ENCODE measurements around the gene GLRX5. TPM values are rescaled to one million over a fixed set of nuclear protein-coding genes. Genes with fewer than 3 reads are reported as not detected.
A peak's percentile ranks its signal among the peaks of the same experiment; 100 is the strongest.

The GLRX5 gene
- total RNA-seq, 2 experiments from 2014 or later: 11.3 to 11.9 TPM

DNA sequence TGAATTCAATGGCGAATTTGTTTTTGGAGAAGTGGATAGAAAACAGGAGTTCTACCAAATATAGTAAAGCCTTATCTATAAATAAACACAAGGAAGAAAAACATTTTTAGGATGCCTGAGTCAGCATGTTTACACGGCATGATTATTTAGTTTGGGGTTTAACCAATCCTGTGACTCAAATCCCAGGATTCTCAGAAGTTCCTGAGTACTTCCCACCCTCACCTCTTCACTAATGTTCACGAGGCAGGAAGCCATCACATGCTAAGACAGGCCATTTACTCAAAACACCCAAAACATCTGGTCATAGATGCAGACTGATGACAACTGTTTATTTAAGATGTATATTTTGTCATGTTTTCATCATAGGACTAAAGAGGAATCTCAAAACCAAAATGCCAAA lies 3.4 kb upstream of the GLRX5 start:
- peak overlapping the region; percentile 85 for H3K27ac Mint-ChIP-seq
- intact Hi-C loops (cut with DNase I, micrococcal nuclease): loop anchor here in 1 of 2 experiments (10.0 kb wide), 1 partner anchor 217 kb away; the partner anchor contains the start of gene CLMN

DNA sequence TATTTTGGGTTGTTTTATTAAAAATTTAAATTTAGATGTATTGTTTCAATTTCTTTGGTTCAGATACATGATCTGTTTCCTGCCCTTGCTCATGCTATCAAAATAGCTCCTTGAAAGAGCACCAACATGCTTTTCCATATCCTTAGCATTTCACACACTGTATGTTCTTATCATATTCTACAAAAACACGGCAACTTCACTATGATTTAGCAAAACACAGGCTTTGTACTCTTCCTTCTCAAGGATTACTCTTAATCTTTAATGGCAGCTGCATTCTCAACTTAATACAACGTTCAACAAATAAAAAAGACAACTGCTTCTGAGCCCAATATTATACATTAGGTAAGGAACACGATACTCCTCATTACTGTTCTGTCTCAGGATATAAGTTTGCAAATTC lies 2.9 kb upstream of the GLRX5 start:
- POLR2A ChIA-PET: interaction anchor here (1.4 to 1.7 kb wide), 2 partner anchors 9 to 90 kb away, joined by 3 to 6 read pairs; no protein-coding TSS in a partner anchor
- no peaks in the 10 kb centered on the region for H3K27me3 Mint-ChIP-seq

More for the DNA sequence above, 3.4 kb upstream of the GLRX5 start:
- POLR2A ChIA-PET: interaction anchor here (1.4 to 1.7 kb wide), 2 partner anchors 9 to 89 kb away, joined by 3 to 6 read pairs; no protein-coding TSS in a partner anchor
- Histone ChIP-seq H3K9me3 (ENCODE audit: control insufficient read depth in 1 of 2, insufficient read depth in 1 of 2, low read length in 2 of 2) (no peaks in the 10 kb centered on the region), H3K27me3 (ENCODE audit: control insufficient read depth in 1 of 2, insufficient read depth in 2 of 2, low read length in 2 of 2) (no peaks in the 10 kb centered on the region), H3K4me1 (ENCODE audit: insufficient read depth, low read length) (peaks cover 32% of the 10 kb centered on the region), H3K36me3 (ENCODE audit: insufficient read depth, low read length) (peaks cover 14% of the 10 kb centered on the region), H3K4me3 (ENCODE audit: low read length) (no peak overlapping the region), H3K27ac (ENCODE audit: low read depth in 1 of 2, low read length in 2 of 2) (no peak overlapping the region)
- H3K4me3 Mint-ChIP-seq: no peak overlapping the region
- no peak for DNase-seq
- H3K36me3 Mint-ChIP-seq (ENCODE audit: low read depth): peaks cover 16% of the 10 kb centered on the region
- no peaks in the 10 kb centered on the region for H3K9me3 Mint-ChIP-seq
- no peaks in the 10 kb centered on the region for H3K27me3 Mint-ChIP-seq
- peaks cover 57% of the 10 kb centered on the region for H3K4me1 Mint-ChIP-seq (ENCODE audit: low read depth)
- CTCF ChIA-PET: interaction anchor here (1.2 to 1.4 kb wide), 2 partner anchors 12 to 15 kb away, joined by 3 to 4 read pairs; partner anchors contain the start of gene SYNE3
- no peak for ATAC-seq (ENCODE audit: poor library complexity)
- TF ChIP-seq, protein P1, sequence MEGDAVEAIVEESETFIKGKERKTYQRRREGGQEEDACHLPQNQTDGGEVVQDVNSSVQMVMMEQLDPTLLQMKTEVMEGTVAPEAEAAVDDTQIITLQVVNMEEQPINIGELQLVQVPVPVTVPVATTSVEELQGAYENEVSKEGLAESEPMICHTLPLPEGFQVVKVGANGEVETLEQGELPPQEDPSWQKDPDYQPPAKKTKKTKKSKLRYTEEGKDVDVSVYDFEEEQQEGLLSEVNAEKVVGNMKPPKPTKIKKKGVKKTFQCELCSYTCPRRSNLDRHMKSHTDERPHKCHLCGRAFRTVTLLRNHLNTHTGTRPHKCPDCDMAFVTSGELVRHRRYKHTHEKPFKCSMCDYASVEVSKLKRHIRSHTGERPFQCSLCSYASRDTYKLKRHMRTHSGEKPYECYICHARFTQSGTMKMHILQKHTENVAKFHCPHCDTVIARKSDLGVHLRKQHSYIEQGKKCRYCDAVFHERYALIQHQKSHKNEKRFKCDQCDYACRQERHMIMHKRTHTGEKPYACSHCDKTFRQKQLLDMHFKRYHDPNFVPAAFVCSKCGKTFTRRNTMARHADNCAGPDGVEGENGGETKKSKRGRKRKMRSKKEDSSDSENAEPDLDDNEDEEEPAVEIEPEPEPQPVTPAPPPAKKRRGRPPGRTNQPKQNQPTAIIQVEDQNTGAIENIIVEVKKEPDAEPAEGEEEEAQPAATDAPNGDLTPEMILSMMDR (IDR thresholded peaks at IDR 0.05): no peak

DNA sequence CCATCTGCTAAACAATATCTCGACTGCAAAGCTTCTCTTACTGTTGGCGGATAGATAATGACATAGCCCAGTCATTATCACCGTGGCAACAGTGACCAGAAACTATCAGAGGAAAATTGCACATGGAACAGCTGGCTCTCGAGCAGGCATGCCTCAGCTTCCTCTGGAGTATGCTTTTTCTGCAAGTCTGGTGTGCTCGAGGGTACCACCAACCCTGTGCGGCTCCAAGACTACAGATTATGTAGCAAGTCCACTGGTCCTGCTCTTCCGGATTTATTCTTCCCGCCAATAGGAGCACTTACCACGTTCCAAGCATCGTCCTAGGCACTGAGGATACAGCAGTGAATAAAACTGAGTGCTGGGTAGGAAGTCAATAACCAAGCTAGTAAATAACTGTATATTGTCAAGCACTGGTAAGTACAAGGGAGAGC lies 1.4 kb upstream of the GLRX5 start:
- ATAC-seq (ENCODE audit: poor library complexity): no peak
- no peaks in the 10 kb centered on the region for H3K9me3 ChIP-seq (ENCODE audit: control insufficient read depth in 1 of 2, insufficient read depth in 1 of 2, low read length in 2 of 2)
- intact Hi-C loops (cut with DNase I, micrococcal nuclease): loop anchor here in 1 of 2 experiments (10.0 kb wide), 1 partner anchor 219 kb away; the partner anchor contains the start of gene CLMN
- H3K27me3 Mint-ChIP-seq: no peaks in the 10 kb centered on the region
- peak overlapping the region; percentile 78 to 85 for H3K27ac ChIP-seq (ENCODE audit: low read depth in 1 of 2, low read length in 2 of 2)
- CTCF ChIA-PET: interaction anchor here (1.4 to 3.0 kb wide), 2 partner anchors 17 to 91 kb away, joined by 10 to 17 read pairs; partner anchors contain the start of gene SYNE3
- DNase-seq: peak in 2 of 14 experiments; percentile 25 to 34
- POLR2A ChIA-PET: interaction anchor here (1.9 to 4.5 kb wide), 6 partner anchors 9 to 376 kb away, joined by 5 to 45 read pairs (median 16); partner anchors contain the start of genes DICER1 and SYNE3
- H3K4me3 Mint-ChIP-seq: peak overlapping the region; percentile 94
- H3K4me1 ChIP-seq (ENCODE audit: insufficient read depth, low read length): peaks cover 34% of the 10 kb centered on the region
- TF ChIP-seq, protein P1 (IDR thresholded peaks at IDR 0.05): no peak
- H3K27ac Mint-ChIP-seq: peak overlapping the region; percentile 85
- H3K9me3 Mint-ChIP-seq: no peaks in the 10 kb centered on the region
- peaks cover 14% of the 10 kb centered on the region for H3K36me3 ChIP-seq (ENCODE audit: insufficient read depth, low read length)
- H3K4me1 Mint-ChIP-seq (ENCODE audit: low read depth): peaks cover 64% of the 10 kb centered on the region
- H3K36me3 Mint-ChIP-seq (ENCODE audit: low read depth): peaks cover 16% of the 10 kb centered on the region
- H3K4me3 ChIP-seq (ENCODE audit: low read length): peak overlapping the region; percentile 73
- H3K27me3 ChIP-seq (ENCODE audit: control insufficient read depth in 1 of 2, insufficient read depth in 2 of 2, low read length in 2 of 2): no peaks in the 10 kb centered on the region

More for the DNA sequence above, 2.9 kb upstream of the GLRX5 start:
- Mint-ChIP-seq H3K27ac (peak overlapping the region; percentile 85), H3K4me1 (ENCODE audit: low read depth) (peaks cover 59% of the 10 kb centered on the region), H3K4me3 (peak overlapping the region; percentile 80), H3K9me3 (no peaks in the 10 kb centered on the region), H3K36me3 (ENCODE audit: low read depth) (peaks cover 16% of the 10 kb centered on the region)
- ATAC-seq (ENCODE audit: poor library complexity) (no peak), DNase-seq (no peak)
- Histone ChIP-seq H3K4me3 (ENCODE audit: low read length) (no peak overlapping the region), H3K4me1 (ENCODE audit: insufficient read depth, low read length) (peaks cover 34% of the 10 kb centered on the region), H3K36me3 (ENCODE audit: insufficient read depth, low read length) (peaks cover 14% of the 10 kb centered on the region), H3K9me3 (ENCODE audit: control insufficient read depth in 1 of 2, insufficient read depth in 1 of 2, low read length in 2 of 2) (no peaks in the 10 kb centered on the region), H3K27ac (ENCODE audit: low read depth in 1 of 2, low read length in 2 of 2) (no peak overlapping the region), H3K27me3 (ENCODE audit: control insufficient read depth in 1 of 2, insufficient read depth in 2 of 2, low read length in 2 of 2) (no peaks in the 10 kb centered on the region)
- TF ChIP-seq, protein P1 (IDR thresholded peaks at IDR 0.05): no peak
- intact Hi-C loops (cut with DNase I, micrococcal nuclease): loop anchor here in 1 of 2 experiments (10.0 kb wide), 1 partner anchor 217 kb away; the partner anchor contains the start of gene CLMN
- CTCF ChIA-PET: interaction anchor here (1.2 to 1.4 kb wide), 2 partner anchors 12 to 16 kb away, joined by 3 to 4 read pairs; partner anchors contain the start of gene SYNE3

All from CD4-positive, alpha-beta T cell (primary cell).